Skin of body (tissue), 2 donors: ENCODE results near the gene ADAT1. TPM values are rescaled to one million over a fixed set of nuclear protein-coding genes. Genes with fewer than 3 reads are reported as not detected.

Experiments used
- DNase-seq: peaks from one replicate; lab custom pipeline; 2025; lab: John Stamatoyannopoulos, UW
- total RNA-seq: library from RNA; depleted of rRNA; stranded (reverse); fragments of >200 nt; gene quantifications from one replicate; pipeline ENCODE4 v1.2.3, GENCODE V29; 2014

ADAT1 gene, protein sequence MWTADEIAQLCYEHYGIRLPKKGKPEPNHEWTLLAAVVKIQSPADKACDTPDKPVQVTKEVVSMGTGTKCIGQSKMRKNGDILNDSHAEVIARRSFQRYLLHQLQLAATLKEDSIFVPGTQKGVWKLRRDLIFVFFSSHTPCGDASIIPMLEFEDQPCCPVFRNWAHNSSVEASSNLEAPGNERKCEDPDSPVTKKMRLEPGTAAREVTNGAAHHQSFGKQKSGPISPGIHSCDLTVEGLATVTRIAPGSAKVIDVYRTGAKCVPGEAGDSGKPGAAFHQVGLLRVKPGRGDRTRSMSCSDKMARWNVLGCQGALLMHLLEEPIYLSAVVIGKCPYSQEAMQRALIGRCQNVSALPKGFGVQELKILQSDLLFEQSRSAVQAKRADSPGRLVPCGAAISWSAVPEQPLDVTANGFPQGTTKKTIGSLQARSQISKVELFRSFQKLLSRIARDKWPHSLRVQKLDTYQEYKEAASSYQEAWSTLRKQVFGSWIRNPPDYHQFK
- 30.3 TPM for total RNA-seq

DNA sequence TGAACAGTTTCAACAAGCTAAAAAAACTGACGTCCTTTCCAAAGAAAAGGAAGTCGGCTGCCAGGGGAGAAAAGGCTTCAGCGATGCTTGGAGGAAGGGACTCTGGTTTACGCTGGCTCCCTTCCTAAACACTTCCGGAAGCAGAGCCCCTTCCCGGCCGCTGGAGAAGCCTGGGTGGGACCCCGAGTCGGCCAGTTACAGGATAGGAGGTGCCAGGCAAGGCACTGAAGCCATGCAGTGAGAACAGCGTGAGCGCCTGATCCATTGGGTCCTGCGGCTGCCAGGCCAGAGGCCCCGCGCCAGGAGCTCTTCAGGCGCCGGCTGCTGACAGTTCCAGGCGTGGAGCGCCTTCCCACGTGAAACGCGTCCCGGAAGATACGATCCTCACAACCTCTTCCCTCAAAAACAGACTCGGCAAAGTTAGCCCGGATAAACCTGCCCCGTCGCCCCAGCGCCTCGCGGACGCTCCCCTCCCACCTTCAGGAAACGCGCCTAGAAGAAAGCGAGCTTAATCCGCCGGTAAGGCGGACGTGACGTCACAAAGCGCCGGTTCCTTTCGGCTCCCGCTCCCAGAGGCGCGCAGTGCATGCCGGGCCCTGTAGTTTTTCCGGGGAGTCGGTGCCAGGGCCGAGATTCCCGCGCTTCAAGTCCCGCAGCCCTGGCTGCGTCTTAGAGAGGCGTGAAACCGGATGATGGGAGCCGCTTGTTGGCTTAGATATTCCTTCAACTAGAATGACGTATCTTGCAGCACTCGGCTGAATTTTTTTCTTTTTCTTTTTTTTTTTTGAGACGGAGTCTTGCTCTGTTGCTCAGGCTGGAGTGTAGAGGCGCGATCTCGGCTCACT is at the start of gene ADAT1:
Gene ADAT1, minus strand, starts transcription at position 521 of the 845 bp plus-strand sequence. CDS start 2,482 bp downstream, outside the sequence.
- peak; percentile 98 for DNase-seq

DNA sequence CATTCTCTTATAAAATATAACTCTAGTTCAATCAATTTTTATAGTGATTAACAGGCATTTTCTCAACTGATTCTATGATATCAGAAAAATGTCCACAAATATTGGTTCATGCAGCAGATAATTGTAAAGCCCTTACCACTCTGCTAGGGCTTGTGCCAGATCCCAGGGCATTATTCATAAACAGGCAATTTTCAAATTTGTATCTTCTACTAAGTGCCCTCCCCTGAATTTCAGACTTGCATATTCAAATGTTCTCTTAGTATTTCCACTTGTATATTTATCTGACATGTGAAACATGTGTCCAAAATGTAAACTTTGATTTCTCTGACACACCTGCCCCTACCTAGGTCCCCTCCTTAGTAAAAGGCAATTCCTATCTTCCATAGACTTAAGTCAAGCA is 44.4 kb upstream of the ADAT1 start:
- DNase-seq = no peak

DNA sequence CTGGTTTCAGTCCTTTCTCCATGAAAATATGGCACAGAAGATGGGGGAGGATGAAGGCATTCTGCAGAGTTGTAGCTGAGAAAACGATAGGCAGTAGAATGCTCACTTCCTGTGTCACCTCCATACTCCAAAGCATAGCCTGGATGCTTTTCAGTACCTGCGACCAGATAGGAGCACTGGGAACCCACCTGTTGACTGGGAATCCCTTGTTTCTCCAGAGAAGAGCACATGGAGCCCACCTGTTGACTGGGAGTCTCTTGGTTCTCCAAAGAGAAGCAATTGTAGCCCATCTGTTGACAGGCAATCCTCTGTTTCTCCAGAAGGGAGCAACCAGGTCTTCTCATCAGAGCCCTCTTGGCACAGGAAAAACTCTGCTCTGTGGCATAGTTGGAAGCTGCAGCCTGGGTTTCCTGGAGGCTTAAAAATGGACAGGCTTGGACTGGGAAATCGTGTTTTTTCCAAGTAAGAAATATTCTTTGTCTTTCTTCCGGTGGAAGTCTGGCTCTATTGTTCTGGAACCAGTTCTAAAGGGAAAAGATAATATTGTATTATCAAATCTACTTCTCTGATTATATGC is 37.7 kb upstream of the ADAT1 start:
- no peak for DNase-seq

DNA sequence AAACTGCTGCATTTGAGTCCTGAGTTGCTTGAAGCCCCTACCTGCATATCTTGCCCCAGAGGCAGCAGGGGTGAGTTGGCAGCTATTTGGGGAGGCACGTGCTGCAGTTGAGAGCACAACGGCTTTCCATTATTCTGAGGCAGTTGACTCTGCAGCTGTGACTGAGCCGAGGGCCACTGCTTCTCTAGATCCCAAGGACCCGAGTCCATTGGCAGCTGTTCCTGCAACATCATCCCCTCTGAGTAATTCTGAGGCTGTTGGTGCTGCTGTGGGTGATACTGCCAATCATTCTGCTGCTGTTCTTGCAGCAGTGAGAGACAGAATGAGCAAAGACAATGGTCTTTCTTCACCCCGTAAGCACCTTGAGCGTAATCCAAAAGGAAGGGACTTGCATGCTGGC is 37.2 kb upstream of the ADAT1 start:
- no peak for DNase-seq

DNA sequence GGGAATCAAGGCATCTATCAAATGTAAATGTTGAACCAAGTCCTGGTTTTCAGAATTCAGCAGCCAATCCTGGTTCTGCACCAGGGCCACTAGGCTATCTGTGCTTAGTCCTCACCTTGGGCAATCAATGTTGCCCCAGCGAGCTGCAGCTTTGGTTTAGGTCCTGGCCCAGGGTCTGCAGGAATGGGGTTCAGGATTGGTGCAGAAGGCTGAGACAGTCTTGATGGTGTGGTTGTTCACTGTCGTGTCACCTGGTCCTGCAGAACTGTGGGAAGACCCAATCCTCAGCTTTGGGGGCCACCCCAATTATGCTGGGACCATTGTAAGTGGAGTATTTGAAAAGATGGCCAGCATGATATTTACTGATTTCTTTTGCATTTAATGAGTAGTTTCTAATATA is 35.1 kb upstream of the ADAT1 start:
- DNase-seq = no peak

DNA sequence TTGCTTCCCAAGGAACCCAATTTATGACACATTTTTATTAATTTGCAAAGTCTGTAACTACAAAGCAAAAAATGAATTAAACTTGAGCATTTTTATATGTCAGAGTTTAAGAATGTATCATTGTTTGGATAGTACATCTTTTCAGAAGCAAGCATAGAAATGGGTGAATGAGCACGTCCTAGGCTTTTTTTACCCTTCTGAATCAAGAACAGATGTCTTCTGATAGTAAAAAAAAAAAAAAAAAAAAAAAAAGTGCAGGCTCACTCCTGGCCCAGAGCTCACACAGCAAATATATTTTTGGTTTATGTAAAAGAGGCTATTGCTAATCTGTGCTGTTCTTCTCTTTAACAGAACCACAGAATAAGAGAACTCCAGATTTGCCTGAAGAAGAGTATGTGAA is 30.8 kb upstream of the ADAT1 start:
- peak; percentile 59 for DNase-seq

DNA sequence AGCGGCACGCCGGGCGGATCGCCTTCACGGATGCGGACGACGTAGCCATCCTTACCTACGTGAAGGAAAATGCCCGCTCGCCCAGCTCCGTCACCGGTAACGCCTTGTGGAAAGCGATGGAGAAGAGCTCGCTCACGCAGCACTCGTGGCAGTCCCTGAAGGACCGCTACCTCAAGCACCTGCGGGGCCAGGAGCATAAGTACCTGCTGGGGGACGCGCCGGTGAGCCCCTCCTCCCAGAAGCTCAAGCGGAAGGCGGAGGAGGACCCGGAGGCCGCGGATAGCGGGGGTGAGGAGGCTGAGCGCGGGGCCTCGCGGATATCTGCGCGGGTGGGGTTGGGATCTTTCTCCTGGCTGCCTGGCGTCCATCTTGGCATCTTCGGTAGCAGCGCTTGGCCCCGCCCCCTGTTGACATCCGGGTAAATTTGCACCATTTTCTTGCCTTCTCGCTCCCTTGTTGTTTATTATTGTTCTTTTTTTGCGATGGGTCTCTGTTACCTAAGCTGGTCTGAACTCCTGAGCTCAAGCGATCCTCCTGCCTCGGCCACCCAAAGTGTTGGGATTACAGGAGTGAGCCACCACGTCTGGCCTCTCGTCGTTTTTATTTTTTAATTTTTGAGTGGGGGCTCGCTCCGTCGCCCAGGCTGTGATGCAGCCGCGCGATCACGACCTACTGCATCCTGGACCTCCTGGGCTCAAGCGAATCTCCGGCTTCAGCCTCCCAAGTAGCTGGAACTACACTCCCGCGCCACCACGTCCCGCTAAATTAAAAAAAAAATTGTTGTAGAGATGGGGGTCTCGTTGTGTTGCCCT is 25.4 kb upstream of the ADAT1 start:
- DNase-seq = peak; percentile 74

DNA sequence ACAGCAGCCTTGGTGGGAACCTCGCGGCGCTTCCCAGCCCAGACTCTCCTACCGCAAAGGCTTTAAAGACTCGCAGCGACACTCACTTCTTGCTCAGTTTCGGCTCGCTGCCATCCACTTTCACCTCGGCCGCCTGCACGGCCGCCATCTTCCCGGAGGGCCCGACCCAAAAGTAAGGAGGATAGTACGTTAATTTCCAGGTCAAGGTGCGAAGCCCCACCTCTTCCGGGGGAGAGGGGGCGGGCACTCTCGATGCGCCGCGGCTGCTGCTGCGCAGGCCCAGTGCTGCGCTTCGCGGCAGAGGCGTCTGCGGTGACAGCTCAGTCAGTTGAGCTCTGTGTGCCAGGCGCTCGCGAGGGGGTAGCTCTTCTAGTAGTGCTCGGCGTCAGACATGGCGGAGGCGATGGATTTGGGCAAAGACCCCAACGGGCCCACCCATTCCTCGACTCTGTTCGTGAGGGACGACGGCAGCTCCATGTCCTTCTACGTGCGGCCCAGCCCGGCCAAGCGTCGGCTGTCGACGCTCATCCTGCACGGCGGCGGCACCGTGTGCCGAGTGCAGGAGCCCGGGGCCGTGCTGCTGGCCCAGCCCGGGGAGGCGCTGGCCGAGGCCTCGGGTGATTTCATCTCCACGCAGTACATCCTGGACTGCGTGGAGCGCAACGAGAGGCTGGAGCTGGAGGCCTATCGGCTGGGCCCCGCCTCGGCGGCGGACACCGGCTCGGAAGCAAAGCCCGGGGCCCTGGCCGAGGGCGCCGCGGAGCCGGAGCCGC is 24.6 kb upstream of the ADAT1 start, which contains the start of the genes KARS1 and TERF2IP:
Gene KARS1, minus strand, starts transcription at position 174 of the 773 bp plus-strand sequence. Its CDS starts 26 bp downstream, at position 148.
Gene TERF2IP, plus strand, starts transcription at position 282 of the 773 bp plus-strand sequence. Its CDS starts 110 bp downstream, at position 392.
- DNase-seq = peak; percentile 97

DNA sequence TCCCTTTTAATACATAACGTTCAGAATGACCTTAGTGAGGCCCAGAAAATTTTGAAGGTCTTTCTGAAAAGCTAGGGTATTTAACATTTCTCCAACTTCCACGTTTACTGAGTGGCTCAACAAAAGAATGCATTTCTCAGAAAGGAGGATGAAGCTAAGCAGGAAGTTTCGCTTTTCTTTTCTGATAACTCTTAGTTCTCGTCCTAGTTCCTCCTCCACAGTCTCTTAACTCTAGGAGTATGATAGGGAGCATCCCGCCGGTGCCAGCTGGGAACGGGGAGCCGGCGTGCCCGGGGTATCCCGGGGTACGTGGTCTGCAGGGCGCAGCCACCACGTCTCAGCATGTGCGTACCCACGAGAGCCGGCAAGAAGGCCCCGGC is 24.0 kb upstream of the ADAT1 start:
- no peak for DNase-seq

DNA sequence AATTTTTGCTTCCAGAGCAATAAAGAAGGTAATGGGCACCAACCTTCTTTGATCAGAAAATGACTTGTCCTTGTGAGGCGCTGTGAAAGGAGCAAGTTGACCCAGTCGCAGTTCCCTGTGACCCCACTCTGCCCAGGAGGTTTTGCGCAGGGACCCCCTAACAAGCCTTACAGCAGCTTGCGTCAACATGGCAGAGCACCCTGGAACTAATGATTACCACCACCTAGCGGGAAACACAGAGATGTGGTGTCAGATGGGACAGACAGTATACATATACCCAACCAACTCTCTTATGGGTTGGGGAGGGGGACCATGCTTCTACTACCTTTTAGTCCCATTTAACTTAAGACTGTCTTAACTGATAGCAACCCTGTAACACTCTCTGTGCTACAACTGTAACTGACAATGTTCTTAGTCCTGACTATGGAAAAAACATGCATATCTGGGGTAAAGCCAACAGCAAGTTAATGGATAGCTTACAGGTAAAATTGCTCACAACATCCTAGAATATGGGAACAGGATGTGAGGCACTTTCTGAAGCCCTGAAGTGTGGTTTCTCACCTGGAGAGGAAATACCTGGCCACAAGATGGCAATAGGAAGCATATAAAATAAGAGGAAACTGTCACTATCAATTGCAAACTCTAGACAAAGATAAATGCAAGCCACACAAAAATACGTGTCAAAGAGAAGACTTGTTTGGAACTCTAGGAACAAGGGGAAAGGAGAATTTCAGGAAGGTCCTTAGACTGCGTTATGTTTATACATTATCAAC is 21.3 kb upstream of the ADAT1 start:
- DNase-seq = no peak

DNA sequence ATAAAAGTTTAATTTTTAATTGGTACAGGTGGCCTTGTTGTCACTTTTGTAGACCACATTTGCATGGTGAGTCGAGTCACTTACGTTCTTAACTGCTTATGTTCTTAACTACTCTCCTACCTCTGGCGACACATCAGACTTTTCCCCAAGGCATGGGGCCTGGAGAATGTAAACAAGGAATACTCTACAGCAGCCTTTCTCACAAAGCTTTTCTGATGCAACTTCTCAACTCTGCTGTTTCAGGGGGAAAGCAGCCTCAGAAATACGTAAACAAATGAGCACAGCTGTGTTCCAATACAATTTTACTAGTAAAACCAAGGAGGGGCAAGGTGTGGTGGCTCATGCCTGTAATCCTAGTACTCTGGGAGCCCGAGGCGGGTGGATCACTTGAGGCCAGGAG is 17.5 kb upstream of the ADAT1 start:
- DNase-seq = no peak

DNA sequence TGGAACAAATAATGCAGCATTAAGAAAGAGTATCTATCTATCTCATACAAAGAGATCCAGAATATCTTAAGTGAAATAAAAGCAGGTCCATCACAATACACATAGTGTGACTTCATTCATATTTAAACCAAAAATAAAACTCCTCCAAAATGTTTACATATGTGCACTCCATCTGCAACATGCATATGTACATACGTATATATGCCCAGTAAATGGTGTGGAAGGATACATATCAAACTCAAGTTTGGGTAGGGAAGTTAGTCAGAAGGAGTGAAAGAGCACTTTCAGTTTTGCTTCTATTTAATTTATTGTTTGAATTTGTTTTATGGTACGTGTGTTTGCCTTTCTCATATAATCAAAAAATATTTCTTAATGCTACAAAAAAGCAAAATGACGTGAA is 12.0 kb upstream of the ADAT1 start:
- no peak for DNase-seq

DNA sequence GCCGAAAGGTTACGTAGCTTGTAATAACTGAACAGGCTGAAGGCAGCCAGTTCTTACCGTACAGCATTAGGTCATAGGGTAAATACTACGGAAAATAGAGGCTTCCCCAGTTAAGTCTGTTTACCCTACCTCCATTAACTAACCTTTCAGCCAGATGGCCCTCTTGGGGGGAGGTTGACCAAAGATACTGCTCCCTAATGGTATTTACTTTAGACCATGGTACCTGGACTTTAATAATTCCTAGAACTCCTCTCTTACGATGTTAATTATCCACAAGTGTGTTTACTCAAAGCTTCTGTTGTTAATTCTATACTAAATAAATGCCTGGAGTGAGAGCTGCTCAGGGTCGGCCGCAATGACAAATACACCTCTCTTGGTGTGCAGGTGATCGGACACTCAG is 9.8 kb upstream of the ADAT1 start:
- no peak for DNase-seq

DNA sequence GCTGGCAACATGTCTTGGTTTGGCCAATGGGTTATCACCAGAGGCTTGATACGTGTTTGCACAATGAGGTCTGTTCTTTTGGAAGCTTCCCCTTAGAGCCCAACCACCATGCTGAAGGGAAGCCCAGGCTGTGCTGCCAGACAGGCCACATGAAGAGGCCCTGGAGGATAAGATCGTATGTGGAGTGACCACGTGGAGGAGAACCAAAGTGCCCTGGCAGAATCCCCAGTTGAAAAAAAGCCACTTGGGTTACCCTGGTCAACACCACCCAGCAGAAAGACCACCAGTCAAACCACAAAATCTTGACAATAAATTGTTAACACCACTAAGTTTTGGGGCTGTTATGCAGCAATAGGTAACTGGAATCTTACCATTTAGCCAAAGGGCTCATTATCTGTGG is 7.0 kb upstream of the ADAT1 start:
- DNase-seq = no peak

DNA sequence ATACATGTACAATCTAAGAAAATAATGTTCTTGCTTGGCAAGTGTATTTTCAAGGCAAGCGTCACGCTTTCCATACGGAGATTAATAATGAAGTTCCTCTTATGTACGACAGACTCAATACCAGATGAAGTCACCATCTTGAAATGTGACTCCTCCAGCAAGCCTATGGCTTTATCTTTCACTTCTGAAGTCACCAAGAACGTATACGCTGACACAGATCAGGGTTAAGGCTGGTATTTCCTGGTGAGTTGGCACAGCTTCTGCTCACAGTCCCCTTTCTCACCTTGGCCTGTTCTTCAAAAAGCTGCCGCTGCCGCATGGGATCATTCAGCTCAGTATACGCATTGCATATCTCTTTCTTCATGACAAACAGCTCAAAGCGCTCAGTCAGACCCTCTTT is 6.1 kb upstream of the ADAT1 start:
- no peak for DNase-seq

DNA sequence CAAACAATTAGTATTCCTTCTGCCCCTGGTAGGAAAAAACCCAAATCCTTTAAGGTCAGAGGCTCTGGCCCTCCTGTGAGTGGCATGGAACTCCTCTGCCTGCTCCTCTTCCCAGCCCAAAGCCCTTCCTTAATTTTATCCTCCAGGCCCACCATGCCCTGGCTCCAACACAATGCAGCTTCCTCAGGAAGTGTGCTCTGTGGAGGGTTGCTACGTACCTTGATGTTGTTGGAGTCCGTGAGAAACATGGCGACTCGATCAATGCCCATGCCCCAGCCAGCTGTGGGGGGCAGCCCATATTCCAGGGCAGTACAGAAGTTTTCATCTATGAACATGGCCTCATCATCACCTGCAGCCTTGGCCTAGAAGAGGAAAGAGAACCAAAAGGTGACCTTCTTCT is 5.3 kb upstream of the ADAT1 start:
- no peak for DNase-seq

DNA sequence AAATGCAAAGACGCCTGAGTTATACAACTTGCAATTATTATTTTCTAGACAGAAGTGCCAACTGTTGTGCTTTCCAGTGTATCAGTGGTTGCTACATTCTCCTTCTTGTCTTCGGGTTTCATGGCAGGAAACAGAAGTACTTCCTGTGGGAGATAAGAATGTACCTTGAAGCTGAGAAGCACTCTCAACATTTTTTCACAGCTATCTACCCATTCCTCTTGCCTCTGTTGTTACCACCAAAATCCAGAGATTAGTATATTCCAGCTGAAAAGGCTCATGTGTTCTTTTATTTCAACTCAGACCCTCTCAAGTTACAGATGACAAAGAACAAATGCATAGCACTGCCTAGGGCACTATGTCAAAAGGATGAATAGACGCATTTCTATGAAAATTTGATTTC is 4.8 kb upstream of the ADAT1 start:
- DNase-seq = no peak

DNA sequence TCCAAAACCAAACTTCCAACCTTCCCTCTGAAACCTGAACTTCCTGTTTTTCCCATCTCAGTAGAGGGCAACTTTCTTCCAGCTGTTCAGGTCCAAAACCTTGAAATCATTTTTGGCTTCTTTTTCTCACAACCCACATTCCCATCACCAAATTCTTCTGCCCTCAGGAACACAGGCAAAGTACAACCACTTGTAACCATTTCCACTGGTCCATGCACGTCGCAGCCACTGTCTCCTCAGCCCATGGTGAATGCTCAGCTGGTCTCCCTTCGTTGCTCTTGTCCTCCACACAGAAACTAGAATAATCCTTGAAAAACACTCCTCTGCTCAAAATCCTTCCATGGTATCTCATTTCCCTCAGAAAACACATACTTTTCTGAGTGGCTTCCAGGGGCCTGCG is 3.7 kb upstream of the ADAT1 start:
- DNase-seq = no peak

DNA sequence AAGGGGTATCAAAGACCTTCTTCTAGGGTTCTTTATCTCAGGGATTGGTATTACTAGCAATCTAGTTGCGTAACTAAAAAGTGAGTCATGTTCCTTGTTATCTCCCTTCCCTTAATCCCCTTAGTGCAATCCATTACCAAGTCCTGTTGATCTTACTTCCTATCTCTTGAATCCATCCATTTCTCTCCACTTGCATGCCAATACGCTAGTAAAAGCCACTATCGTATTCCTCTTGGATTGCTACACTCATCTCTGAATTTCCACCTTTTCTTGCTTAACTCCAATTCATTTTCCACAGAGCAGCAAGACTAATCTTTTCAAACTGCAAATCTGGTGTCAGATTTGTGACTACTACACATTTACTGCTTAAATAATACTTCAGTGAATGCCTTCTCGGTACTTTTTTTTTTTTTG is 1.8 kb upstream of the ADAT1 start:
- DNase-seq = no peak

DNA sequence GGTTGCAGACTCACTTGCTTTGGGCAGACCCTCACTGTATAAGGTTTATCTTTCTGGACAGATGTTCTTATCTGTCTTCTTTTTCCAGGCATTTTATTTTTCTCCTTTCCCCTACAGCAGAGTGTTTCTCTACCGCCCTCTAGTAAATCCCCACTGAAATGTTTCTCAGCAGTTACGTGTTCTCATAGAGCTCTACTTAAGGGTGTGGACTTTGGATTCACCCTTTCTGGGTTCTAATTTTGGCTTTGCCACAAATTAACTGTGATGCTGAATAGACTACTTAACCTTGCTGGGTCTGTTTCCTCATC is 2.0 kb downstream of the ADAT1 start:
- DNase-seq = no peak
